K562 (cell line): Measurements from ENCODE around the gene SAMD4A.

Experiments used
- NFXL1 ChIP-seq: fragments of 450-650 bp; formaldehyde crosslinking; IDR thresholded peaks from 2 replicates; pipeline ENCODE4 v1.4.0; 2021; ENCODE audit warnings: mild to moderate bottlenecking
- PREB ChIP-seq: sonication (generic); formaldehyde crosslinking; IDR thresholded peaks from 2 replicates; pipeline ENCODE4 v1.8.1; 2023; ENCODE audit warnings: mild to moderate bottlenecking, missing genetic modification reagents
- ZNF764 ChIP-seq: fragments of 250-450 bp; sonication (Bioruptor Pico); IDR thresholded peaks from 2 replicates; pipeline ENCODE4 v1.4.0; 2020; ENCODE audit warnings: low read depth, mild to moderate bottlenecking, moderate library complexity

GRCh38 chr14:54761835-54762234 is 194.9 kb downstream of the SAMD4A start:
- no peak for TF ChIP-seq PREB (CRISPR knock-in tag)
- TF ChIP-seq NFXL1: no peak
- no peak for TF ChIP-seq ZNF764 (CRISPR knock-in tag)
